IMR-90 (cell line): ENCODE measurements around the gene WSB1. TPM values are rescaled to one million over a fixed set of nuclear protein-coding genes. Genes with fewer than 3 reads are reported as not detected.
A peak's percentile ranks its signal among the peaks of the same experiment; 100 is the strongest.

Source experiments
- ATAC-seq: fragments of 200-7000 bp; cut with Tn5 transposase; 2 replicates; pipeline ENCODE4 v1.9.1; 2020; ENCODE audit warnings: low read depth, mild to moderate bottlenecking, moderate library complexity
- BruUV-seq: library from RNA; stranded (reverse); fragments of 400-500 nt; replicated peaks from 2 replicates; lab custom pipeline; 2021; lab: Mats Ljungman, UMichigan
- CTCF ChIA-PET: fragments of 300-600 bp; formaldehyde crosslinking; extraction: SDS; loops from one replicate; lab custom pipeline; 2021; ENCODE audit warnings: antibody characterized with exemption; lab: Yijun Ruan, JAX
- POLR2A ChIA-PET: fragments of 300-600 bp; sonication (Branson Sonifier 250); formaldehyde crosslinking; loops from one replicate; lab custom pipeline; 2022; ENCODE audit warnings: antibody characterized with exemption; ENCODE audit not compliant: unreplicated experiment; lab: Charles Lee
- DNase-seq: peaks from one replicate; pipeline ENCODE4 v3.0.0; 2013
- H2AFZ ChIP-seq: replicated peaks from 2 replicates; pipeline ENCODE3; 2013; ENCODE audit warnings: low read length, mild to moderate bottlenecking; ENCODE audit not compliant: poor library complexity
- H2AK5ac ChIP-seq: 2 replicates; pipeline ENCODE4 v1.6.1; 2013; ENCODE audit warnings: low read depth, low read length, inconsistent platforms
- H2AK9ac ChIP-seq: replicated peaks from 2 replicates; pipeline ENCODE3; 2013; ENCODE audit warnings: mild to moderate bottlenecking, low read depth, low read length, moderate library complexity; ENCODE audit not compliant: poor library complexity
- H2BK120ac ChIP-seq: 2 replicates; pipeline ENCODE4 v1.6.1; 2013; ENCODE audit warnings: low read depth, low read length, inconsistent platforms
- H2BK15ac ChIP-seq: 3 replicates; pipeline ENCODE4 v1.6.1; 2013; ENCODE audit warnings: low read depth, low read length, inconsistent platforms
- H2BK20ac ChIP-seq: 2 replicates; pipeline ENCODE4 v1.6.1; 2013; ENCODE audit warnings: low read depth, mild to moderate bottlenecking, inconsistent platforms, low read length, moderate library complexity
- H2BK5ac ChIP-seq: 2 replicates; pipeline ENCODE4 v1.6.1; 2013; ENCODE audit warnings: mild to moderate bottlenecking, low read depth, low read length, inconsistent platforms; ENCODE audit not compliant: poor library complexity, severe bottlenecking
- H3K14ac ChIP-seq: replicated peaks from 2 replicates; pipeline ENCODE4 v1.6.1; 2013; ENCODE audit warnings: low read depth, low read length, inconsistent platforms
- H3K18ac ChIP-seq: 2 replicates; pipeline ENCODE4 v1.6.1; 2013; ENCODE audit warnings: low read depth, low read length, control low read depth
- H3K23ac ChIP-seq: 2 replicates; pipeline ENCODE4 v1.6.1; 2013; ENCODE audit warnings: low read depth, low read length, inconsistent platforms
- H3K27ac ChIP-seq: 2 replicates; pipeline ENCODE4 v1.5.1; 2013; ENCODE audit warnings: mild to moderate bottlenecking, control low read depth, low read length; ENCODE audit not compliant: insufficient read depth
- H3K27me3 ChIP-seq: 2 replicates; pipeline ENCODE4 v1.6.1; 2013; ENCODE audit warnings: low read length; ENCODE audit not compliant: control insufficient read depth, insufficient read depth
- H3K36me3 ChIP-seq: 2 replicates; pipeline ENCODE4 v1.6.1; 2013; ENCODE audit warnings: low read length, mixed read lengths; ENCODE audit not compliant: control insufficient read depth, insufficient read depth
- H3K4ac ChIP-seq: 2 replicates; pipeline ENCODE4 v1.6.1; 2013; ENCODE audit warnings: low read depth, low read length, inconsistent platforms
- H3K4me1 ChIP-seq: 2 replicates; pipeline ENCODE4 v1.6.1; 2013; ENCODE audit warnings: low read length, mixed read lengths; ENCODE audit not compliant: control insufficient read depth, insufficient read depth
- H3K4me2 ChIP-seq: 2 replicates; pipeline ENCODE4 v1.6.1; 2013; ENCODE audit warnings: low read depth, mild to moderate bottlenecking, control low read depth, low read length, moderate library complexity
- H3K4me3 ChIP-seq: 2 replicates; pipeline ENCODE4 v1.5.1; 2013; ENCODE audit warnings: low read depth, mild to moderate bottlenecking, control low read depth, low read length, moderate library complexity; ENCODE audit not compliant: insufficient read depth
- H3K56ac ChIP-seq: 2 replicates; pipeline ENCODE4 v1.6.1; 2013; ENCODE audit warnings: low read length, inconsistent platforms; ENCODE audit not compliant: insufficient read depth; ENCODE audit errors: extremely low read depth
- H3K79me1 ChIP-seq, 2 experiments: 2 replicates each; pipeline ENCODE4 v1.6.1; 2013; ENCODE audit warnings: low read length in 2 of 2, inconsistent platforms in 1 of 2, low read depth in 1 of 2
- H3K9ac ChIP-seq: 2 replicates; pipeline ENCODE4 v1.6.1; 2013; ENCODE audit warnings: low read depth, low read length, control low read depth
- H3K9me1 ChIP-seq: 2 replicates; pipeline ENCODE4 v1.6.1; 2013; ENCODE audit warnings: low read length, inconsistent platforms; ENCODE audit not compliant: insufficient read depth
- H3K9me3 ChIP-seq: 2 replicates; pipeline ENCODE4 v1.6.1; 2013; ENCODE audit warnings: low read length; ENCODE audit not compliant: control insufficient read depth, insufficient read depth
- H4K20me1 ChIP-seq: 2 replicates; pipeline ENCODE4 v1.6.1; 2013; ENCODE audit warnings: low read length, inconsistent platforms; ENCODE audit not compliant: insufficient read depth
- H4K5ac ChIP-seq: 2 replicates; pipeline ENCODE4 v1.6.1; 2013; ENCODE audit warnings: mild to moderate bottlenecking, low read depth, low read length, control low read depth
- H4K8ac ChIP-seq, 2 experiments: 2 replicates each; pipeline ENCODE4 v1.6.1; 2013; ENCODE audit warnings: low read depth in 2 of 2, low read length in 2 of 2, control low read depth in 1 of 2, inconsistent platforms in 1 of 2
- H4K91ac ChIP-seq: 2 replicates; pipeline ENCODE4 v1.6.1; 2013; ENCODE audit warnings: low read depth, low read length, inconsistent platforms; ENCODE audit not compliant: insufficient read depth
- POLR2A ChIP-seq: IDR thresholded peaks from 2 replicates; pipeline ENCODE4 v1.6.1; 2012; ENCODE audit warnings: mild to moderate bottlenecking, low read depth, low read length
- RFX5 ChIP-seq: IDR thresholded peaks from 2 replicates; pipeline ENCODE4 v1.8.0; 2012; ENCODE audit warnings: low read depth, mild to moderate bottlenecking, low read length, moderate library complexity
- WGBS, 2 experiments: methylation state at CpG; one replicate each; pipeline versions ENCODE4 v1.1.5 to v1.1.7; 2013; ENCODE audit warnings: missing lambda C conversion rate in 2 of 2; ENCODE audit not compliant: insufficient read length in 1 of 2; ENCODE audit errors: extremely low coverage in 2 of 2; 5-methylcytosine and 5-hydroxymethylcytosine counted together
- dilution Hi-C: fragments of 300-500 bp; cut with HindIII; formaldehyde crosslinking; loops from one replicate; pipeline ENCODE4 v1.14.3; 2018; ENCODE audit warnings: low sequenced_read_pairs; ENCODE audit not compliant: unreplicated experiment
- in situ Hi-C: fragments of 300-500 bp; cut with MboI; formaldehyde crosslinking; loops from 3 replicates; pipeline ENCODE4 v1.14.3; 2019; ENCODE audit warnings: low sequenced_read_pairs, inconsistent platforms, mixed read lengths
- intact Hi-C: fragments of 100-400 bp; cut with micrococcal nuclease; formaldehyde crosslinking; loops from 2 replicates; pipeline ENCODE4 v1.10.0; 2022
- polyA plus RNA-seq, 3 experiments: library from polyadenylated mRNA; depleted of rRNA; stranded (reverse); fragments of >200 nt; gene quantifications; 2 replicates each; pipeline ENCODE4 v1.2.3, GENCODE V29; 2012; ENCODE audit warnings: low replicate concordance in 1 of 3
- total RNA-seq: library from RNA; depleted of rRNA; stranded (reverse); fragments of >200 nt; gene quantifications from 2 replicates; pipeline ENCODE4 v1.2.3, GENCODE V29; 2012

Gene WSB1
- total and polyA plus RNA-seq, 2 of the 4 experiments (the other 2 are of a cell fraction) = 140 to 266 TPM

GRCh38 chr17:27319541-27320221 lies 25.8 kb downstream of the WSB1 start:
- H3K23ac ChIP-seq = no peak overlapping the region
- no peak overlapping the region for H3K18ac ChIP-seq
- BruUV-seq = no TSS peak
- ChIA-PET CTCF (interaction anchor here (0.6 to 1.9 kb wide), 3 partner anchors 49 to 83 kb away, joined by 3 to 5 read pairs (median 3); no protein-coding TSS in a partner anchor), POLR2A (interaction anchor here (0.5 to 0.9 kb wide), 2 partner anchors 25 to 89 kb away, joined by 3 to 4 read pairs; no protein-coding TSS in a partner anchor)
- H4K5ac ChIP-seq = no peak overlapping the region
- no peak overlapping the region for H2BK120ac ChIP-seq
- H4K20me1 ChIP-seq = peaks cover 5% of the 10 kb centered on the region; the same call in 1 of the 2 replicates
- no peak overlapping the region for H3K4me3 ChIP-seq
- H4K8ac ChIP-seq = no peak overlapping the region
- intact Hi-C loops (no loop called here), in situ Hi-C loops (no loop called here), dilution Hi-C loops (no loop called here)
- no peak overlapping the region for H3K9ac ChIP-seq
- no peak overlapping the region for H3K56ac ChIP-seq
- H3K14ac ChIP-seq = no peak overlapping the region
- WGBS, 2 experiments = 34% methylated on average over 4 of the region's 4 CpGs; no CpG with 5 or more reads in 1 of the 2 experiments
- peaks cover 9% of the 10 kb centered on the region for H3K9me1 ChIP-seq
- H4K91ac ChIP-seq = no peak overlapping the region
- no peak overlapping the region for H2BK15ac ChIP-seq
- DNase-seq (peak; percentile 48), ATAC-seq (peak; percentile 41)
- no peaks in the 10 kb centered on the region for H3K9me3 ChIP-seq
- H3K27ac ChIP-seq = no peak overlapping the region
- TF ChIP-seq RFX5 (peak; percentile 37; the same call in 1 of the 2 replicates), POLR2A (no peak)
- H3K4me1 ChIP-seq = peaks cover 13% of the 10 kb centered on the region
- H3K79me1 ChIP-seq = peaks cover 0 to 16% of the 10 kb centered on the region in 2 experiments; a peak in 2 of 4 replicates
- no peak overlapping the region for H2AK9ac ChIP-seq
- no peak overlapping the region for H2BK5ac ChIP-seq
- peaks cover 16% of the 10 kb centered on the region for H3K36me3 ChIP-seq
- H3K4me2 ChIP-seq = no peak overlapping the region
- no peak overlapping the region for H3K4ac ChIP-seq
- H2AFZ ChIP-seq = no peak overlapping the region
- H2BK20ac ChIP-seq = no peak overlapping the region
- H3K27me3 ChIP-seq = no peaks in the 10 kb centered on the region
- no peak overlapping the region for H2AK5ac ChIP-seq
